GM12874 (cell line): ENCODE measurements around the gene SPATA17.

ENCODE experiments used
- TF ChIP-seq, protein P1 (sequence below): IDR thresholded peaks from 2 replicates; pipeline ENCODE4 v1.5.1; 2011; ENCODE audit warnings: low read depth, mild to moderate bottlenecking, control low read depth, low read length, moderate library complexity; ENCODE audit not compliant: insufficient read depth

Gene SPATA17

DNA sequence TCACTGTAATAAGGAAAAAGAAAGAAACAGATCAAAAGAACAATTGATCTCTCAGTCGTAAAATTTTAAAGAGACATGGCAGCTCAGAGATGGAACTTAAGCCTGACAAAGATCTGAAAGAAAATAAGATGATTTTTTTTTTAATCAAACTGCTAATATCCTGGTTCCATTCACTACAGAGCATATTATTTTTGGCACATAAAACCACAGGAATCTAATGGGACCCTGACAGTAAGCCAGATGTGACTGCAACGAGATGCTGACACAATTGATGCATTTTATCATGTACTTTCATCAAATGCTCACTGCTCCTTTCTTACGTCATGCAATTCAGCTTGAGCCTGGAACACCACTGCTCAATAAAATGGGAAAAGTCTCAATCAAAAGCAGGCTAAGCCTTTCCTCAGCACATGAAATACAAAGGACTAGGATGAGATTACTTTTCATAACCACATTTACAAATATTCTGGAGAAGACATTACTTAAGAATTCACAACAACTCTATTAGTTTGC is 16.9 kb upstream of the SPATA17 start:
- TF ChIP-seq, protein P1, sequence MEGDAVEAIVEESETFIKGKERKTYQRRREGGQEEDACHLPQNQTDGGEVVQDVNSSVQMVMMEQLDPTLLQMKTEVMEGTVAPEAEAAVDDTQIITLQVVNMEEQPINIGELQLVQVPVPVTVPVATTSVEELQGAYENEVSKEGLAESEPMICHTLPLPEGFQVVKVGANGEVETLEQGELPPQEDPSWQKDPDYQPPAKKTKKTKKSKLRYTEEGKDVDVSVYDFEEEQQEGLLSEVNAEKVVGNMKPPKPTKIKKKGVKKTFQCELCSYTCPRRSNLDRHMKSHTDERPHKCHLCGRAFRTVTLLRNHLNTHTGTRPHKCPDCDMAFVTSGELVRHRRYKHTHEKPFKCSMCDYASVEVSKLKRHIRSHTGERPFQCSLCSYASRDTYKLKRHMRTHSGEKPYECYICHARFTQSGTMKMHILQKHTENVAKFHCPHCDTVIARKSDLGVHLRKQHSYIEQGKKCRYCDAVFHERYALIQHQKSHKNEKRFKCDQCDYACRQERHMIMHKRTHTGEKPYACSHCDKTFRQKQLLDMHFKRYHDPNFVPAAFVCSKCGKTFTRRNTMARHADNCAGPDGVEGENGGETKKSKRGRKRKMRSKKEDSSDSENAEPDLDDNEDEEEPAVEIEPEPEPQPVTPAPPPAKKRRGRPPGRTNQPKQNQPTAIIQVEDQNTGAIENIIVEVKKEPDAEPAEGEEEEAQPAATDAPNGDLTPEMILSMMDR, result no peak

DNA sequence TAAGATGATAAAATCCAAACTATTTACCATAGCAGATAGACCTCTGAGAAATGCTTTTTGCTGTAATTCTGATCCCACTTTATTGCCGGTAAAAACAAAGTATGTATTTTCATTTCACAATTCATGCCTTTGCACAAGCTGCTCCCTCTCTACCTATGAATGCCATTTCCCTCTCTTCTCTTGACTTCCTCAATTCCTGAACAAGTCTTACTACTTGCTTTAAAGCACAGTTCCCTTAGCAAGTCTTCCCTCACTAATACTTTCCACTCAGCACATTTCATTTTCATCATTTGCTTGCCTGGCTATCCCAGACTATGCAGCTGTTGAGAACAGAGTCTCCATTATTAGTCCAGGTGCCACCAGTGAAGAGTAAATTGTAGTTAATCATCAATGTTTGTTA is 14.0 kb upstream of the SPATA17 start:
- TF ChIP-seq, protein P1, result no peak

DNA sequence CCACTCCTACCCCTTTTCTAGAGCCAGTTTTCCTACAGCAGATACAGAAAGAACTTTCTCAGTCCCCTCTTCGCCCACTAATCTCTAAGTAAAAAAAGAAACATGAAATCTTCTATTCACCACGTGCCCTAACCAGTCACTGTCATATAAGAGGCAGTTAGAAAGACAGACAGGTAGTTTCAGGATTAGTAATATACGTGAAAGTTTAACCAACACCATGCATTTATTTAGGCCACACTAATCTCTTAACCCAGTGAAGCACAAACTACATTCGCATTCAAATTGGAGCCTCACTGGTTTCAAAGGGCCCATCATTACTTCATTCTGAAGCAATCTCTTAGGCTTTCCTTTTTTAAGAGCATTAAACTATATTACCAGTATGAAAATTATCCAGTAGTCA is 10.3 kb upstream of the SPATA17 start:
- TF ChIP-seq, protein P1, result no peak

DNA sequence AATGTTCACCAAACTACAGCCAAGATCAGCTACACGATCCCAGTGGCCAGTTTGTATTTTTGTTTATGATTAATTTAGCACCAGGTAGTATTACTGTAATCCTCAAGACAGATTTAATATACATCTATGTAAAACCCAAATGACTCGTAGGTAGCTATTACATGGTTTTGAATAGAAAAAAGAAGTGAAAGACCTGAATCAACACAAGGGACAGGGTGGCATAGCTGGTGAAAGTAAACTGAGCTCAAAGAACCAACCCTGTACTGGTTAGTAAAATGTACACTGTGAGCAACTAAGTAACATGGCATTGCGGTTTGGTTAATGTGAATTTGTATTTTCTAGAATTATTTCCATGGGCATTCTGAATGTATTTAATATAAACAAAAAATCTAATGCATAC is 9.1 kb upstream of the SPATA17 start:
- TF ChIP-seq, protein P1, result no peak

DNA sequence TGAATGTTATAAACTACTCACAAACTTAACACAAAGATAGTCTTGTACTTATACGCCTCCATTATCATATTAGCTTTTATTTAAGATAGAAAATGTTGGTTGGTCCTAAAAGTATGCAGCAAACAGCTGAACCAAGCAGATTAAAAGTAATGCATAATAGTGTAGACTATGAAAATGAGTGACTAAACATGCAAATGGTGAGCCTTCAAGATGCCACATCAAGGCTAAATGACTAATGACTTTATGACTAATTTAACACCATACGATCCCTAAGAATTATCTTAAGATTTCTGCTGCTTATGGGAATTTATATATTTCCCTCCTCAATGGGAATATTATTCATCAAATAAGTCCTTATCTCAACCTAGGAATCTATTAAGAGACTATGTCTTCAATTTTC is 4.8 kb upstream of the SPATA17 start:
- TF ChIP-seq, protein P1, result no peak

DNA sequence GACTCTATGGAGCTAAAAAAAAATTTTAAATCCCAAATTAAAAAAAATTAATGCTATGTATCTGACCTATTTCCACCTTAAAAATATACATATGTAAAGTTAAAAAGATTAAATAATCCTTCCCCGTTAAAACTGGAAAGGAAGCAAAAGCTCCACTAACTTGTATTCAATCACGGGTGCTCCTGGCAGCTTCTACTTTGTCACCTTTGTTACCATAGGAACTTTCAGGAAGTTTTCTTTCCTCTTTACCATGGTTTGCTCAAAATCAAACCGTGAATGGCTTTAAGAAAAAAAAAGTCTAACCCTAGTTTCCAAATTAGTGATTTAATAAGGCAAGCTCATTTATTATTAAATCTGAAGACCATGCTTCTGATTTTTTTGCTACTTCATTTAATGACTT is 3.7 kb upstream of the SPATA17 start:
- TF ChIP-seq, protein P1, result no peak

DNA sequence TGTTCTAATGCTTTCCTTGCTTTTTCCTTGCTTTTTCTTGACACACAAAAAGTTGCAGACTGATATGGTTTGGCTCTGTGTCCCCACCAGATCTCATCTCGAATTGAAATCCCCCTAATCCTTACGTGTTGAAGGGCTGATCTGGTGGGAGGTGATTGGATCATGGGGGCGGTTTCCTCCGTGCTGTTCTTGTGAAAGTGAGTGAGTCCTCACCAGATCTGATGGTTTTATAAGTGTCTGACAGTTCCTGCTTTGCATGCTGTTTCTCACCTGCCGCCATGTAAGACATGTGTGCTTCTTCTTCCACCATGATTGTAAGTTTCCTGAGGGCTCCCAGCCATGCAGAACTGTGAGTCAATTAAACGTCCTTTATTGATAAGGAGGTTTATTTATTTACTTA is 11.3 kb downstream of the SPATA17 start:
- TF ChIP-seq, protein P1, result no peak
